Measurements from ENCODE around the gene HIC1. TPM values are rescaled to one million over a fixed set of nuclear protein-coding genes. Genes with fewer than 3 reads are reported as not detected.

The HIC1 gene
- total and polyA plus RNA-seq, 9 of the 15 experiments (the other 6 are each of a cell fraction or from before 2014, with no cell fraction given), result 0.01 to 2.5 (median 0.18) TPM

GRCh38 chr17:2030779-2031163 is 24.1 kb upstream of the HIC1 start:
- BruUV-seq (replicated peaks), result TSS peak; percentile 75
- in situ Hi-C loops (cut with MboI) (loop anchor here (5.0 to 10.0 kb wide), 2 partner anchors 123 to 316 kb away; partner anchors contain the start of gene TLCD2), intact Hi-C loops (cut with micrococcal nuclease) (loop anchor here (2.0 to 5.0 kb wide), 2 partner anchors 122 to 313 kb away; no protein-coding TSS in a partner anchor)
- peak; percentile 99 for FAIRE-seq
- peak overlapping the region; percentile 34; the same call in 1 of the 2 replicates for H2AFZ ChIP-seq (ENCODE audit: low read depth, low read length)
- H3K27ac ChIP-seq (ENCODE audit: extremely low read depth, low read depth, low read length), result peak overlapping the region; percentile 62; the same call in 2 of the 3 replicates
- peak overlapping the region; percentile 98 for H3K4me2 ChIP-seq (ENCODE audit: insufficient read depth, low read length)
- WGBS (ENCODE audit: insufficient coverage, low coverage, missing lambda C conversion rate), result 8% methylated on average over 10 of the region's 10 CpGs
- H3K9me3 ChIP-seq (replicated peaks; ENCODE audit: control insufficient read depth, insufficient read depth, low read depth, low read length), result no peaks in the 10 kb centered on the region
- H3K9ac ChIP-seq (ENCODE audit: insufficient read depth in 1 of 2, low read depth in 2 of 2, low read length in 2 of 2), result peak overlapping the region; percentile 71 to 84; a peak in 3 of 4 replicates
- H3K9me1 ChIP-seq (ENCODE audit: control insufficient read depth, insufficient read depth, low read length), result no peaks in the 10 kb centered on the region
- H3K4me3 ChIP-seq, result peak overlapping the region; percentile 85
- peaks cover 8% of the 10 kb centered on the region; the same call in 1 of the 3 replicates for H3K36me3 ChIP-seq (ENCODE audit: control insufficient read depth, insufficient read depth, low read length)
- CTCF ChIA-PET (ENCODE audit: low intra/inter-chr PET ratio), result interaction anchor here (2.0 kb wide), 1 partner anchor 122 kb away, joined by 6 read pairs; no protein-coding TSS in a partner anchor
- H3K79me2 ChIP-seq (ENCODE audit: control insufficient read depth, insufficient read depth, low read length), result peaks cover 16% of the 10 kb centered on the region
- POLR2A ChIA-PET, result interaction anchor here (1.1 kb wide), 1 partner anchor 214 kb away, joined by 3 read pairs; no protein-coding TSS in a partner anchor
- DNase-seq (ENCODE audit: extremely low read depth in 1 of 4, low spot score in 3 of 4), result peak in 3 of 4 experiments; percentile 64 to 88 (median 64)
- H3K4me1 ChIP-seq (replicated peaks in 1 of 2; ENCODE audit: control insufficient read depth in 2 of 2, insufficient read depth in 2 of 2, low read length in 2 of 2), result peaks cover 8 to 26% of the 10 kb centered on the region in 2 experiments; a peak in 4 of 5 replicates
- H4K20me1 ChIP-seq (replicated peaks; ENCODE audit: control insufficient read depth, insufficient read depth, low read length), result 0 out of 2 replicates have a peak, but pooled peaks cover 2% of the 10 kb centered on the region
- ATAC-seq, result no peak
- peaks cover 0 to 6% of the 10 kb centered on the region in 2 experiments; a peak in 1 of 5 replicates for H3K27me3 ChIP-seq (ENCODE audit: control insufficient read depth in 2 of 2, insufficient read depth in 2 of 2, low read length in 2 of 2)
- no peak for TF ChIP-seq IRF1 (CRISPR knock-in tag; IDR thresholded peaks at IDR 0.05; ENCODE audit: borderline replicate concordance)
- 0 out of 2 replicates have a peak, but pooled peaks have one; percentile 29 for TF ChIP-seq CREM (IDR thresholded peaks at IDR 0.05; ENCODE audit: low read depth)
- no peak for TF ChIP-seq ZNF696 (CRISPR knock-in tag; conservative IDR thresholded peaks at IDR 0.05)
- TF ChIP-seq SPI1 (IDR thresholded peaks at IDR 0.05; ENCODE audit: borderline replicate concordance, low read depth, low read length), result peak; percentile 30; the same call in 1 of the 2 replicates
- TF ChIP-seq REST (IDR thresholded peaks at IDR 0.05; ENCODE audit: borderline replicate concordance), result peak; percentile 51; the same call in 1 of the 2 replicates
- no peak for TF ChIP-seq REST (CRISPR knock-in tag; IDR thresholded peaks at IDR 0.05; ENCODE audit: low read depth)
- peak; percentile 26; the same call in 1 of the 2 replicates for TF ChIP-seq SMC3 (conservative IDR thresholded peaks at IDR 0.05; ENCODE audit: insufficient read depth, low read depth, low read length)
- peak; percentile 61 to 77 (median 66); a peak in 5 of 6 replicates for TF ChIP-seq CTCF (IDR thresholded peaks at IDR 0.05 in 2 of 3, conservative IDR thresholded peaks at IDR 0.05 in 1 of 3; ENCODE audit: insufficient read depth in 2 of 3, low read depth in 1 of 3, low read length in 3 of 3)
- TF ChIP-seq PKNOX1 (IDR thresholded peaks at IDR 0.05), result peak; percentile 64

Measured in K562 (cell line).